Measurements from ENCODE around the gene CECR2.

CECR2 gene

DNA sequence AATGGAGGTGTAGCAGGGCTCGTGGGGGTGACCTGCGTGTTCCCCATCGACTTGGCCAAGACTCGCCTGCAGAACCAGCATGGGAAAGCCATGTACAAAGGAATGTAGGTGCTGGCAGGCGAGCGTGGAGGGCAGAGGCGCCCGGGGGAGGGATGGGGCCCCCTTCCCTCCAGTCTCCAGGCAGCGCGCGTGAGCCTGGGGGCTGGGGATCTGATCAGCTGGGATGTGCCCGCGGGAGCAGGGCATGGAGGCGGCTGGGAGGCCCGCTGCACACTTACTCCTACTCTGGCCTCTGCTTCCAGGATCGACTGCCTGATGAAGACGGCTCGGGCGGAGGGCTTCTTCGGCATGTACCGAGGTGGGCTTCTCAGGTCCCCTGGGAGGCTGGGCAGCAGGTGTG is 211.8 kb downstream of the CECR2 start:
- Histone ChIP-seq H3K4me3 (ENCODE audit: low read length) (no peak overlapping the region), H2AFZ (ENCODE audit: low read depth, low read length) (no peak overlapping the region), H3K27me3 (ENCODE audit: insufficient read depth, low read length) (no peaks in the 10 kb centered on the region), H3K9me3 (ENCODE audit: low read length) (no peaks in the 10 kb centered on the region), H3K4me1 (ENCODE audit: insufficient read depth, low read length) (peaks cover 10% of the 10 kb centered on the region), H3K36me3 (ENCODE audit: insufficient read depth, low read length) (no peaks in the 10 kb centered on the region)

DNA sequence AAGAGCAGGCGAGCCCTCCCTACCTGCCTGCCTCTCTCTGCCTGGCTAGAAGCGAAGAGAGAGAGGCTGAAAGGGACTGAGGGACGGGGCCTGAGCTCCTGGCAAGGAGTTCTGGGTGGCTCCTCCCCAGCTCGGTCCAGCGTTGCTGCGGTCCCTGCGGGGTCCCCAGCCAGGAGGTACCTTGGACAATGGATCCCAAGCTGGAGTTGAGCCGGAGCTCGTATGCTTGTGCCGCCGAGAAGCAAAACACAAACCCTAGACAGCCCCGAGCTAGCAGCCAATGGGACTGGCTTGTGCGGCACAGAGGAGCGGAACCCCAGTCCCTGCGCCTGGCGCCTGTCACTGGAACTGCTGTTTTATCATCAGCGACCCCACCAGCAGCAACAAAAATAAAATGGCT is 212.4 kb downstream of the CECR2 start:
- Histone ChIP-seq H3K9me3 (ENCODE audit: low read length) (no peaks in the 10 kb centered on the region), H3K36me3 (ENCODE audit: insufficient read depth, low read length) (no peaks in the 10 kb centered on the region), H3K27me3 (ENCODE audit: insufficient read depth, low read length) (no peaks in the 10 kb centered on the region), H3K4me3 (ENCODE audit: low read length) (no peak overlapping the region), H3K4me1 (ENCODE audit: insufficient read depth, low read length) (peaks cover 10% of the 10 kb centered on the region), H2AFZ (ENCODE audit: low read depth, low read length) (no peak overlapping the region)

DNA sequence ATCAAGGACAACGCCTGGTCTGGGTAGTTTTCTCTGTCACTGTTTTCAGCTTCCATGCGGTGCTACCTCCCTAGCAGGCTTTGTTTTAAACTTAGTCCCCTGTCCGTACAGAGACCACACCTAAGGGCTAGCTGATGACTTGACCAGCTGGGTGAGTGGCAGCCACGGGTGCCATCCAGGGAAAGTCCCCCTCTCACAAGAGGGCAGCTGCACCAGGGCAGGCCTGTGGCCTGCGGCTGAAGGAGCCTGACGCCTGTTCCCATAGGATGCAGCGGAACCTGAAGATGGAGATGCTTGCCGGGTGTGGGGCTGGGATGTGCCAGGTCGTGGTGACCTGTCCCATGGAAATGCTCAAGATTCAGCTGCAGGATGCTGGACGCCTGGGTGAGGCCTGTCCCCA is 213.9 kb downstream of the CECR2 start:
- no peak overlapping the region for H2AFZ ChIP-seq (ENCODE audit: low read depth, low read length)
- peaks cover 10% of the 10 kb centered on the region for H3K4me1 ChIP-seq (ENCODE audit: insufficient read depth, low read length)
- no peak overlapping the region for H3K4me3 ChIP-seq (ENCODE audit: low read length)
- no peaks in the 10 kb centered on the region for H3K9me3 ChIP-seq (ENCODE audit: low read length)
- H3K27me3 ChIP-seq (ENCODE audit: insufficient read depth, low read length) = no peaks in the 10 kb centered on the region
- no peaks in the 10 kb centered on the region for H3K36me3 ChIP-seq (ENCODE audit: insufficient read depth, low read length)

DNA sequence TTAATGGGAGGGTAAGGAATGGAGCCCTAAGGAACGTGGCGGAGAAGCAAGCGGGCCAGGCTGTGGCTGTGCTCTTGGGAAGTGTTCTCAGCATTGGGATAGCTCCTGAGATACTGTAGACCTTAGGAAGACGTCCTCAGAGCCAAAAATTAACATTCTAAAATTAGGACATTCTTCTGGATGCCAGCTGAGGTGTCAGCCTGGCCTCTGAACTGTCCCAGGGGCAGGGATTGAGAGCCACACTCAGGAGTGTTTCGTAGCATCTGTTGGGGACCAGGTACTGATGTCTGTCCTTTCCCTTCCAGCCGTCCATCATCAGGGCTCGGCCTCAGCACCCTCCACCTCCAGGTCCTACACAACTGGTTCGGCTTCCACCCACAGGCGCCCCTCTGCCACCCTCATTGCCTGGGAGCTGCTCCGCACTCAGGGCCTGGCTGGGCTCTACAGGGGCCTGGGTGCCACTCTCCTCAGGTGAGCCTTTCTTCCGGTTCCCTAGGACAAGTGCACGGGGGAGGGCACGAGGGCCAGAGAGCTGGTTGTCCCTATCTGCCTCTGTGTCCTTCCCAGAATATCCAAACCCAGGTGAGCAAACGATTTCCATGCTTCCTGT is 217.7 kb downstream of the CECR2 start:
- Histone ChIP-seq H3K4me1 (ENCODE audit: insufficient read depth, low read length) (no peaks in the 10 kb centered on the region), H3K4me3 (ENCODE audit: low read length) (no peak overlapping the region), H2AFZ (ENCODE audit: low read depth, low read length) (no peak overlapping the region), H3K36me3 (ENCODE audit: insufficient read depth, low read length) (peaks cover 13% of the 10 kb centered on the region), H3K27me3 (ENCODE audit: insufficient read depth, low read length) (no peaks in the 10 kb centered on the region), H3K9me3 (ENCODE audit: low read length) (no peaks in the 10 kb centered on the region)

DNA sequence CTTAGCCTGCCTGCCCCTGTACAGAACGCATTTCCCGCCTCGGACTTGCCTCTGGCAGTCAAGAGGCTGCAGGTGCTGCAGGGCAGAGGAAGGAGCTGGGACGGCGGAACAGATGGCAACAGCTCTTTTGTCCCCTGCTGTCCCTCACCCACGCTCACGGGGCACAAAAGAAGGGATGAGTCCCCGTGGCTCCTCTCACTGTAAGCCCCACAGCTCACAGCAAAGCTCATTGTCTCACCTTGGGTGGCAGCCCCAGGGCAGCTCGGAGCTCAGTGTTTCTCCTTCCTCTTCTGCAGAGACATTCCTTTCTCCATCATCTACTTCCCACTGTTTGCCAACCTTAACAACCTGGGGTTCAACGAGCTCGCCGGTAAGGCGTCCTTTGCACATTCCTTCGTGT is 218.4 kb downstream of the CECR2 start:
- Histone ChIP-seq H3K9me3 (ENCODE audit: low read length) (no peaks in the 10 kb centered on the region), H3K4me1 (ENCODE audit: insufficient read depth, low read length) (no peaks in the 10 kb centered on the region), H3K27me3 (ENCODE audit: insufficient read depth, low read length) (no peaks in the 10 kb centered on the region), H3K36me3 (ENCODE audit: insufficient read depth, low read length) (peaks cover 20% of the 10 kb centered on the region), H3K4me3 (ENCODE audit: low read length) (no peak overlapping the region), H2AFZ (ENCODE audit: low read depth, low read length) (no peak overlapping the region)

DNA sequence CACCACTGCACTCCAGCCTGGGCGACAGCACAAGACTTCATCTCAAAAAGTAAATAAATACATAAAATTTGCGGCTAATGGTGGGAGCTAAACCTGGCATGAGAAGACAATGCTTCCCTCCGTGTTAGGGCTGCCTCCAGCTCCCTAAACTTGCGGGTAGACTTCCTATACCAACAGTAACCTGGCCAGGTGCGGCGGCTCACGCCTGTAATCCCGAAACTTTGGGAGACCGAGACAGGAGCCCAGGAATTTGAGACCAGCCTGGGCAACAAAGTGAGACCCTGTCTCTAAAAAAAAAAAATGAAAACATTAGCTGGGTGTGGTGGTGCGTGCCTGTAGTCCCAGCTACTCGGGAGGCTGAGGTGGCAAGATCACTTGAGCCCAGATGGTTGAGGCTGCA is 219.3 kb downstream of the CECR2 start:
- no peaks in the 10 kb centered on the region for H3K9me3 ChIP-seq (ENCODE audit: low read length)
- H3K4me3 ChIP-seq (ENCODE audit: low read length) = no peak overlapping the region
- H3K36me3 ChIP-seq (ENCODE audit: insufficient read depth, low read length) = peaks cover 27% of the 10 kb centered on the region
- no peaks in the 10 kb centered on the region for H3K4me1 ChIP-seq (ENCODE audit: insufficient read depth, low read length)
- H2AFZ ChIP-seq (ENCODE audit: low read depth, low read length) = no peak overlapping the region
- H3K27me3 ChIP-seq (ENCODE audit: insufficient read depth, low read length) = no peaks in the 10 kb centered on the region

DNA sequence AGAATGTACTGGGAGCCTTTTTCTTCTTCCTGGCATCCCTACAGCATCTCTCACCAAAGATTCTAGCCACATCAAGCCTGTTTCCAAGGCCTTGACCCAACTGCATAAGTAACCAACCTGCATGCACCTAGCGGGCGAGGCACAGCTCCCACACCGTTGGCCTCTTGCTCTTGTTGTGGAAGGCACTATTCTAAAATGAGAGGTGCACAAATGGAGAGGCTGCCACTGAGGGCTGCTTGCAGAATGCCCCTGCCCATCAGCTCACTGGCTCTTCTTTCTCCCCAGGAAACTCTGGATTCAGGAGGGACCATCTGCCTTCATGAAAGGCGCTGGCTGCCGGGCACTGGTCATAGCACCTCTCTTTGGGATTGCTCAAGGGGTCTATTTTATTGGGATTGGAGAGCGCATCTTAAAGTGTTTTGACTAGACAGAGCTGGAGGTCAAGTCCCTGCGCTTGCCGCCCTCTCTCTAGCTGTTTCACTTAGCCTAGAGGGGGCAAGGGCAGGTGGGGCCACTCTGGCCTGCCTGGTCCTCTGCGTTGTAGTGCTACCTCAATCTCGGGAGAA is 220.6 kb downstream of the CECR2 start:
- Histone ChIP-seq H3K27me3 (ENCODE audit: insufficient read depth, low read length) (no peaks in the 10 kb centered on the region), H2AFZ (ENCODE audit: low read depth, low read length) (no peak overlapping the region), H3K4me3 (ENCODE audit: low read length) (no peak overlapping the region), H3K4me1 (ENCODE audit: insufficient read depth, low read length) (no peaks in the 10 kb centered on the region), H3K9me3 (ENCODE audit: low read length) (no peaks in the 10 kb centered on the region), H3K36me3 (ENCODE audit: insufficient read depth, low read length) (peaks cover 39% of the 10 kb centered on the region)

DNA sequence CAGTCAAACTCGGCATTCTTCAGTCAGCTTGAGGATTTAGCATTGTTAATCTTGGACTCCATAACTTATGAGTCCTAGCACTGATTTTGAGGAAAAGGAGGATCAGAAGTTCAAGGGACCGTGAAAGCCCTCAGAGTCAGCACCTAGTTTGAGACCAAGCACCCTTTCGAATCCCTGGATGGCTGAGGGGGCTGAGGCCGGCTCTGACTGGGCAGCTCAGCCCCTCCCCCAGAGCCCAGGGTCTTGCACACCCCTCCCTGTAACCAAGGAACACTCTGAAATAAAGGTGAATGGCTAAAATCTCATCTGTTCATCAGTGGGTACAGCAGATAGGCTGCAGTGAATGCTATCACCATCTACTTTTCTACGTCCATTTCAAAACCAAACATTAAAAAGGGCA is 221.3 kb downstream of the CECR2 start:
- H3K27me3 ChIP-seq (ENCODE audit: insufficient read depth, low read length) = no peaks in the 10 kb centered on the region
- H2AFZ ChIP-seq (ENCODE audit: low read depth, low read length) = no peak overlapping the region
- H3K36me3 ChIP-seq (ENCODE audit: insufficient read depth, low read length) = peaks cover 39% of the 10 kb centered on the region
- no peaks in the 10 kb centered on the region for H3K9me3 ChIP-seq (ENCODE audit: low read length)
- H3K4me1 ChIP-seq (ENCODE audit: insufficient read depth, low read length) = no peaks in the 10 kb centered on the region
- H3K4me3 ChIP-seq (ENCODE audit: low read length) = no peak overlapping the region

DNA sequence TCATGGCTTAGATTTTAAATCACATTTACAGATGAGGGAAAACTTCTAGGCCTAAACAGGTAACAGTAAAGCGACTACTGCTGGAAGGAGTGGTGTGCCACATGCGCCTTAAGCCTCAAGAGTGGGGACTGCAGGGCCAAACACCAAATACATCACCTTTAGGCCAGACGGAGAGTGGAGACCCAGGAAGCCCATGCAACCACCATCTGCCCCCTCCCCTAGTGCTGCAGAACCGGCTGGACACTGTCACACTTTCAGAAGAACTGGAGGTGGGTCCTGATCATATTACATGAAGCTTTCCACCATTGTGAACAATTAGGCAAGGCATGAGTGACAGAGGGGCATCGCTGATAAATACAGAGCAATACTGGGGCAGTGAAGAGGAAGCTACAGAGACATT is 222.9 kb downstream of the CECR2 start:
- Histone ChIP-seq H3K27me3 (ENCODE audit: insufficient read depth, low read length) (no peaks in the 10 kb centered on the region), H2AFZ (ENCODE audit: low read depth, low read length) (no peak overlapping the region), H3K4me1 (ENCODE audit: insufficient read depth, low read length) (no peaks in the 10 kb centered on the region), H3K4me3 (ENCODE audit: low read length) (no peak overlapping the region), H3K9me3 (ENCODE audit: low read length) (peaks cover 4% of the 10 kb centered on the region), H3K36me3 (ENCODE audit: insufficient read depth, low read length) (peaks cover 51% of the 10 kb centered on the region)

DNA sequence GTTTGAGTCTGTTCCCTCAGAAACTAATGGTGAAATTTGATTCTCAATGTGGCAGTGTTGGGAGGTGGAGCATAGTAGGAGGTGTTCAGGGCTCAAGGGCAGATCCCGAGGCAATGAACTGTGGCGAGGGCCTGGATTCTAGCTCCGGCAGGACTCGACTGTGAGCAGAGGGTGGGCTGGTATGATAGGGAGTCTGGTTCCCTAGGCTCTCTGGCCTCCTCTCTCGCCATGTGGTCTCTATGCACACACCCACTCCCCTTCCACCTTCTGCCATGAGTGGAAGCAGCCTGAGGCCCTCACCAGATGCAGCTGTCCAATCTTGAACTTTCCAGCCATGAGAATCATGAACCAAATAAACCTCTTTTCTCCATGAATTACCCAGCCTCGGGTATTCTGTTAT is 227.0 kb downstream of the CECR2 start:
- H3K36me3 ChIP-seq (ENCODE audit: insufficient read depth, low read length) = peaks cover 75% of the 10 kb centered on the region
- no peak overlapping the region for H3K4me3 ChIP-seq (ENCODE audit: low read length)
- no peaks in the 10 kb centered on the region for H3K27me3 ChIP-seq (ENCODE audit: insufficient read depth, low read length)
- H3K9me3 ChIP-seq (ENCODE audit: low read length) = peaks cover 4% of the 10 kb centered on the region
- H3K4me1 ChIP-seq (ENCODE audit: insufficient read depth, low read length) = no peaks in the 10 kb centered on the region
- H2AFZ ChIP-seq (ENCODE audit: low read depth, low read length) = no peak overlapping the region

DNA sequence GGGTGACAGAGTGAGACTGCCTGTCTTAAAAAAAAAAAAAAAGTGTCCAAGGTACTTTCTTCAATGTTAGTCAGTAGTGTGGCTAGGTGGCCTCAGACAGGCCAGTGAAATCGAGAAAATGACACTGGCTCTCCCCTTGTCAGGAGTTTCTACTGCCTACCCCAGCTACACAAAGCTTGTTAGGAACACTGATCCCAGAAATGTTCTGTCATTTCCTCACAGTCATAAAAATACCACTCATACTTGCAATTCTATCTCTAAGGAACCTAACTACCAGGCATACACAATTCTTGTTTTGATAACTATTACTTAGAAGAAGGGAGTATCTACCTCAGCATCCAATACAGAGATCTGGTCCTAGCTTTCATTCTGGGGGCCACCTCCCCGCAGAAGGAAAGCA is 228.0 kb downstream of the CECR2 start:
- Histone ChIP-seq H3K9me3 (ENCODE audit: low read length) (peaks cover 4% of the 10 kb centered on the region), H3K36me3 (ENCODE audit: insufficient read depth, low read length) (peaks cover 68% of the 10 kb centered on the region), H2AFZ (ENCODE audit: low read depth, low read length) (no peak overlapping the region)

DNA sequence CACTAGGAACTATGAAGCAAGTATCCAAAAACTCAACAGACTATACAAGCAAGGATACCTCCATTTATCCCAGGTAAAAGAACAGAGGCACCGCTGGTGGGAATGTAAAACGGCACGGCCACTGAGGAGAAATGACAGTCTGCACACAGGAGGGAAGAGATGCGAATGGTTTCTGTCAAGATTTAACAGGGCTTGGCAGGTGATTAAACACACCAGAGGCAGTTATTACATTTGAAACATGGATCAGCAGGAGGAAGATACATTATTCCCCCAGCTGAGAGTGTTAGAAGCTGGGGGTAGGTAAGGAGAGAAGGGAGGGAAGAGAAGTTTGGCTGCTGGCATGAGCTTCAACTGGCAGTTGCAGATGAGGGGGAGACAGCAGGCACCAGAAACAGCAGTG is 229.1 kb downstream of the CECR2 start:
- H3K4me3 ChIP-seq (ENCODE audit: low read length) = no peak overlapping the region
- peaks cover 62% of the 10 kb centered on the region for H3K36me3 ChIP-seq (ENCODE audit: insufficient read depth, low read length)
- H3K9me3 ChIP-seq (ENCODE audit: low read length) = peaks cover 4% of the 10 kb centered on the region
- H2AFZ ChIP-seq (ENCODE audit: low read depth, low read length) = no peak overlapping the region
- H3K4me1 ChIP-seq (ENCODE audit: insufficient read depth, low read length) = no peaks in the 10 kb centered on the region
- no peaks in the 10 kb centered on the region for H3K27me3 ChIP-seq (ENCODE audit: insufficient read depth, low read length)

More for the DNA sequence above, 228.0 kb downstream of the CECR2 start:
- H3K4me1 ChIP-seq (ENCODE audit: insufficient read depth, low read length) = no peaks in the 10 kb centered on the region
- no peaks in the 10 kb centered on the region for H3K27me3 ChIP-seq (ENCODE audit: insufficient read depth, low read length)
- H3K4me3 ChIP-seq (ENCODE audit: low read length) = no peak overlapping the region

DNA sequence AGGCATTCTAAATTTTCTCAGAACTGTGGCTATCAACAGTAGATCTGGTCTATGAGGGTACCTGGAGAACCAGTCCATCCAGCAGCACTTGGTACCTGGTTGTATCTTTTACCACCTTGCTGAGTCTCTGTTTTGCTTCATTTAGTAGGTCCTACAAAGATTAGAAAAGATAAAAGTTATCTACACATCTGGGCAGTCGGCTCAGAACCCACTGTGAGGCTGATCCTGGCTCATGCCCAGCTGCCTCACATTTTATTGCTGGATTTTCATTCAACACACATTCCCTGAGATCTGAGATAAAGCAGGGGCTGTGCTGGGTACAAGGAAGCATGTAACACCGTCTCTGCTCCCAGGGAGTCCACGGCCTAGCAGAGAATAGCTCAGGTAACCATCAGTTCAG is 231.8 kb downstream of the CECR2 start:
- Histone ChIP-seq H3K4me1 (ENCODE audit: insufficient read depth, low read length) (no peaks in the 10 kb centered on the region), H3K27me3 (ENCODE audit: insufficient read depth, low read length) (no peaks in the 10 kb centered on the region), H2AFZ (ENCODE audit: low read depth, low read length) (no peak overlapping the region), H3K9me3 (ENCODE audit: low read length) (peaks cover 4% of the 10 kb centered on the region), H3K4me3 (ENCODE audit: low read length) (no peak overlapping the region), H3K36me3 (ENCODE audit: insufficient read depth, low read length) (peaks cover 57% of the 10 kb centered on the region)

DNA sequence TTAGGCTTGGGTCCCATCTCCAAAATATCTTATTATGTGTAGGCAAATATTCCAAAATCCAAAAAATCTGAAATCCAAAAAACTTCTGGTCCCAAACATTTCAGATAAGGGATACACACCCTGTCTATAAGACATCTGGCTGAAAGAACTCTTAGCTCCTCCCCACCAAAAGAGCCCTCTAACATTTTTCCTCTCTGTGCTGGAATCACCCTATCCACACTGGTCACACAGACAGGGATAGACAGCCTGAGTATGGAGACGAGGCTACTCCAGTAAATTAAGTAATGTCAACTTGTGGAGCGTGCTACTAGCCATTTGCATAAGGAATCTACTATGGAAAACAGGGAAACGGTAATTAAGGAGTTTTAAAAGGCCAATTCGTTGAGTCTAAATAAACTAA is 234.4 kb downstream of the CECR2 start:
- Histone ChIP-seq H3K36me3 (ENCODE audit: insufficient read depth, low read length) (peaks cover 53% of the 10 kb centered on the region), H3K4me1 (ENCODE audit: insufficient read depth, low read length) (no peaks in the 10 kb centered on the region), H3K27me3 (ENCODE audit: insufficient read depth, low read length) (no peaks in the 10 kb centered on the region), H3K4me3 (ENCODE audit: low read length) (no peak overlapping the region), H2AFZ (ENCODE audit: low read depth, low read length) (no peak overlapping the region), H3K9me3 (ENCODE audit: low read length) (no peaks in the 10 kb centered on the region)

Data from neuron (in vitro differentiated cells).